HepG2 (cell line): ENCODE measurements around the gene CLMP. TPM values are rescaled to one million over a fixed set of nuclear protein-coding genes. Genes with fewer than 3 reads are reported as not detected.
"Not testable (repeated sequence)": the region's sequence is repeated elsewhere in the genome, so short reads cannot be mapped to it uniquely, and the experiment has no call there.

ENCODE experiments used
- ATAC-seq: fragments of 200-7000 bp; cut with Tn5 transposase; 3 replicates; pipeline ENCODE4 v1.9.1; 2020; ENCODE audit warnings: mild to moderate bottlenecking, moderate library complexity
- BruUV-seq: library from RNA; stranded (reverse); fragments of 400-500 nt; replicated peaks from 2 replicates; lab custom pipeline; 2021; lab: Mats Ljungman, UMichigan
- CTCF ChIA-PET: fragments of 300-600 bp; formaldehyde crosslinking; extraction: SDS; loops from one replicate; lab custom pipeline; 2021; ENCODE audit warnings: low total read pairs, inconsistent platforms, low intra/inter-chr PET ratio; lab: Yijun Ruan, JAX
- POLR2A ChIA-PET: fragments of 350-600 bp; sonication (Branson Sonifier 250); formaldehyde crosslinking; loops from one replicate; lab custom pipeline; 2020; ENCODE audit warnings: antibody characterized with exemption, inconsistent platforms; lab: Yijun Ruan, JAX
- DNase-seq: peaks from one replicate; pipeline ENCODE4 v3.0.0-alpha.2; 2015; ENCODE audit warnings: low spot score
- FAIRE-seq: peaks from 3 replicates; lab custom pipeline; 2011; peaks lifted over from hg19 to GRCh38; lab: Jason Lieb, UNC
- H2AFZ ChIP-seq: one replicate; pipeline ENCODE4 v1.6.1; 2011; ENCODE audit warnings: low read length, inconsistent platforms
- H3K27ac ChIP-seq: fragments of 300-600 bp; 3 replicates; pipeline ENCODE4 v1.8.0; 2011; ENCODE audit warnings: mixed run types, mild to moderate bottlenecking, mixed read lengths, low read length, inconsistent platforms; ENCODE audit not compliant: insufficient read depth; ENCODE audit errors: extremely low read length
- H3K27me3 ChIP-seq, 2 experiments: fragments of 200-600 bp in 1 of 2; 2 replicates in 1 of 2; 3 replicates in 1 of 2; pipeline versions ENCODE4 v1.6.0 to v1.8.0; 2011; ENCODE audit warnings: low read length in 2 of 2, mild to moderate bottlenecking in 2 of 2, moderate library complexity in 2 of 2, inconsistent platforms in 1 of 2; ENCODE audit not compliant: insufficient read depth in 2 of 2, control insufficient read depth in 1 of 2
- H3K36me3 ChIP-seq, 2 experiments: fragments of 200-600 bp in 1 of 2; replicated peaks in 1 of 2; 2 replicates in 1 of 2; 3 replicates in 1 of 2; pipeline versions ENCODE4 v1.5.1 to v1.8.0; 2011; ENCODE audit warnings: low read length in 2 of 2, inconsistent platforms in 1 of 2; ENCODE audit not compliant: insufficient read depth in 2 of 2, control insufficient read depth in 1 of 2
- H3K4me1 ChIP-seq: 2 replicates; pipeline ENCODE4 v1.5.1; 2012; ENCODE audit warnings: low read length, inconsistent platforms; ENCODE audit not compliant: insufficient read depth
- H3K4me2 ChIP-seq: 2 replicates; pipeline ENCODE4 v1.6.0; 2011; ENCODE audit warnings: low read depth, low read length, inconsistent platforms
- H3K4me3 ChIP-seq, 3 experiments: fragments of 200-600 bp in 1 of 3; sonication (generic), shearing (Covaris generic) in 1 of 3; replicated peaks in 1 of 3; 2 replicates each; pipeline ENCODE4 v1.5.1; 2011 to 2016; ENCODE audit warnings: low read length in 3 of 3, inconsistent platforms in 2 of 3, low read depth in 2 of 3, mild to moderate bottlenecking in 2 of 3, control low read depth in 1 of 3, mixed read lengths in 1 of 3; ENCODE audit not compliant: insufficient read depth in 1 of 3
- H3K79me2 ChIP-seq: one replicate; pipeline ENCODE4 v1.6.1; 2011; ENCODE audit warnings: low read length, inconsistent platforms; ENCODE audit not compliant: insufficient read depth
- H3K9ac ChIP-seq: 2 replicates; pipeline ENCODE4 v1.6.0; 2011; ENCODE audit warnings: mild to moderate bottlenecking, low read depth, low read length, inconsistent platforms; ENCODE audit not compliant: insufficient read depth
- H3K9me3 ChIP-seq: 2 replicates; pipeline ENCODE4 v1.5.1; 2012; ENCODE audit warnings: mild to moderate bottlenecking, low read length
- H4K20me1 ChIP-seq: 2 replicates; pipeline ENCODE4 v1.6.0; 2011; ENCODE audit warnings: inconsistent platforms, mild to moderate bottlenecking, low read length, moderate library complexity; ENCODE audit not compliant: insufficient read depth
- POLR2A ChIP-seq, 2 experiments: IDR thresholded peaks; 2 replicates each; pipeline ENCODE4 v1.6.1; 2011; ENCODE audit warnings: low read depth in 2 of 2, low read length in 2 of 2, mild to moderate bottlenecking in 1 of 2, moderate library complexity in 1 of 2; ENCODE audit not compliant: insufficient read depth in 1 of 2
- RBFOX2 ChIP-seq: fragments of 200-400 bp; formaldehyde crosslinking; IDR thresholded peaks from 2 replicates; pipeline ENCODE4 v1.6.1; 2017; ENCODE audit warnings: low read depth, mild to moderate bottlenecking, low read length
- TBX2 ChIP-seq: sonication (generic); formaldehyde crosslinking; IDR thresholded peaks from 2 replicates; pipeline ENCODE4 v1.5.0; 2020; ENCODE audit warnings: missing genetic modification reagents, mild to moderate bottlenecking, borderline replicate concordance
- ZZZ3 ChIP-seq: sonication (generic); formaldehyde crosslinking; IDR thresholded peaks from 2 replicates; pipeline ENCODE4 v1.4.0; 2020; ENCODE audit warnings: missing genetic modification reagents, mild to moderate bottlenecking, borderline replicate concordance
- WGBS: methylation state at CpG from one replicate; pipeline ENCODE4 v1.1.6; 2017; ENCODE audit warnings: low lambda C conversion rate; 5-methylcytosine and 5-hydroxymethylcytosine counted together
- in situ Hi-C: cut with HindIII; loops from 2 replicates; pipeline ENCODE4 v1.10.0; 2017; ENCODE audit warnings: low pct_unique_long_range_greater_than_20kb; ENCODE audit not compliant: extremely low pct_ligation_motif_present
- intact Hi-C: fragments of 100-400 bp; cut with micrococcal nuclease; formaldehyde crosslinking; loops from one replicate; pipeline ENCODE4 v1.10.0; 2022; ENCODE audit not compliant: unreplicated experiment
- polyA plus RNA-seq, 8 experiments: library from polyadenylated mRNA; depleted of rRNA in 3 of 8; stranded (reverse) in 7 of 8; unstranded in 1 of 8; fragments of >200 nt; fragmentation: Illumina TruSeq in 4 of 8; extraction: Trizol in 4 of 8; gene quantifications; 2 replicates each; pipeline versions ENCODE4 v1.2.1 to v1.2.3, GENCODE V29; 2011 to 2016; ENCODE audit warnings: low read depth in 4 of 8, missing spikeins in 1 of 8, mixed read lengths in 1 of 8; ENCODE audit not compliant: insufficient read depth in 1 of 8
- total RNA-seq, 5 experiments: library from RNA; depleted of rRNA; stranded (reverse); fragments of >200 nt; fragmentation: Illumina TruSeq; extraction: Trizol; gene quantifications; 2 replicates each; pipeline ENCODE4 v1.2.3, GENCODE V29; 2016; ENCODE audit warnings: low read depth in 1 of 5

The CLMP gene
- total and polyA plus RNA-seq, 2 of the 13 experiments (the other 11 are each of a cell fraction or from before 2014, with no cell fraction given), result not detected

DNA sequence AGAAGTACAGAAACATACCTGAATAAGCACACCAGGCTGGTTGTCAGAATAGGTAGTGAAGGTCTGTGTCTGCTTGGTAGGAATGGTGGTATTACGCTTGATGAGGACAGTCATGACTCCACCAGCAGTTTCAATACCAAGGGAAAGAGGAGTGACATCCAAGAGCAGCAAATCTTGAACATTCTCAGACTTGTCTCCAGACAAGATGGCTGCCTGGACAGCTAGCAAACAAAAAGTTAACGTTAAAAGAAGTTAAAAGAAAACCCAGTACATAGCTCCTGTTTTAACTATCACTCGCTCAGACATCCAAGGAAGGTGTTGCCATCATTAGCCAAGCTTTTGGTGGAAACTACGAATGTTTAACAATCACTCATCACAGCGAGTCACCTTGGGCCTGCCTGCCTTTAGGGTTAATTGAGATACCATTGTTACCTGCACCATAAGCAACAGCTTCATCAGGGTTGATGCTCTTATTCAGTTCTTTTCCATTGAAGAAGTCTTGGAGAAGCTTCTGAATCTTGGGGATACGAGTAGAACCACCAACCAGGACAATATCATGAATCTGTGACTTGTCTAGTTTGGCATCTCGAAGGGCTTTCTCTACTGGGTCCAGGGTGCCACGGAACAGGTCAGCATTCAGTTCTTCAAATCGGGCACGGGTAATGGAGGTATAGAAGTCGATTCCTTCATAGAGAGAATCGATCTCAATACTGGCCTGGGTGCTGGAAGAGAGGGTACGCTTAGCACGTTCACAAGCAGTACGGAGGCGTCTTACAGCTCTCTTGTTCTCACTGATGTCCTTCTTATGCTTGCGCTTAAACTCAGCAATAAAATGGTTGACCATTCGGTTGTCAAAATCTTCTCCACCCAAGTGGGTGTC, 135.8 kb downstream of the CLMP start:
- ATAC-seq, H3K27me3 ChIP-seq, H3K9ac ChIP-seq, POLR2A ChIA-PET, DNase-seq, intact Hi-C loops, H3K9me3 ChIP-seq, BruUV-seq, CTCF ChIA-PET, in situ Hi-C loops, FAIRE-seq: not testable (repeated sequence)
- 45% methylated on average over 18 of the region's 18 CpGs for WGBS
- H4K20me1 ChIP-seq, result peaks cover 67% of the 10 kb centered on the region
- H3K4me1 ChIP-seq, result peaks cover 45% of the 10 kb centered on the region
- H3K27ac ChIP-seq, result peak overlapping the region; percentile 0
- H3K4me2 ChIP-seq, result peak overlapping the region; percentile 81
- peaks cover 52% of the 10 kb centered on the region for H3K79me2 ChIP-seq
- peaks cover 18 to 51% of the 10 kb centered on the region in 2 experiments for H3K36me3 ChIP-seq
- peak; percentile 46; the same call in 1 of the 2 replicates for TF ChIP-seq RBFOX2
- peak in 1 of 2 experiments; percentile 39; a peak in 2 of 4 replicates for TF ChIP-seq POLR2A (IDR thresholded peaks at IDR 0.05; ENCODE audit: insufficient read depth in 1 of 2, low read depth in 2 of 2, low read length in 2 of 2)
- 0 out of 2 replicates have a peak, but pooled peaks have one; percentile 8 for TF ChIP-seq TBX2 (CRISPR knock-in tag)
- TF ChIP-seq, all 625 proteins: peak for 3; not testable (repeated sequence) for 622
- H3K4me3 ChIP-seq, result peak overlapping the region; percentile 31 to 92 (median 90); a peak in 4 of 6 replicates
- H2AFZ ChIP-seq, result not testable (repeated sequence)

DNA sequence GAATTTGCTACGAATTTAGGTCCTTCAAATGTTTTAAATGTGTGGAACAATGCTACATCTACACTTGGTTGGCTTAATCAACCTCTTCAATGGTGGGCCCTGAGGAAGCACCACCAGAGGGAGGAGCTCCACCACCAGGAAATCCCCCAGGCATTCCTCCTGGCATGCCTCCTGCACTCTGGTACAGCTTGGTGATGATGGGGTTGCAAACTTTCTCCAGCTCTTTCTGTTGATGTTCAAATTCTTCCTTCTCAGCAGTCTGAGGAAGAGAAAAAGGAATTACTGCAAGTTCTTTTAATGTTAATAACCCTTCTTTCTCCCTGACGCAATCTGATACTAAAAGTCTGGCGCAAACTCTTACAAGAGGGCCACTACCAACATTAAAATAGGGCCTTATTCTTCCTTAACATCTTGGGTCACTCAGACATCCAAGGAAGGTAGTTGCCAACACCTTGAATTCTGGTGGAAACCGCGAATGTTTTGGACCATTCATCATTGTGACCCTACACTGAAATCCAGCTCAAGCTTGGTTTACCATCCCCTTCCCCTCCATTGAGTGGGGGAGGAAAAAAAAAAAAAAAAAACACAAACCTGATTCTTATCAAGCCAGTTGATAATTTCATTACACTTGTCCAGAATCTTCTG, 137.3 kb downstream of the CLMP start:
- Histone ChIP-seq H3K4me3 (no peak overlapping the region), H3K27me3 (no peaks in the 10 kb centered on the region; a peak in 1 of 5 replicates), H3K36me3 (peaks cover 18 to 51% of the 10 kb centered on the region in 2 experiments), H3K4me2 (no peak overlapping the region), H3K79me2 (peaks cover 37% of the 10 kb centered on the region), H3K9ac (no peak overlapping the region), H3K9me3 (no peaks in the 10 kb centered on the region), H2AFZ (no peak overlapping the region), H4K20me1 (peaks cover 69% of the 10 kb centered on the region), H3K27ac (no peak overlapping the region), H3K4me1 (peaks cover 37% of the 10 kb centered on the region)
- intact Hi-C loops, result no loop called here
- TF ChIP-seq ZZZ3 (CRISPR knock-in tag), result no peak
- TF ChIP-seq RBFOX2, result 0 out of 2 replicates have a peak, but pooled peaks have one; percentile 1
- ChIA-PET CTCF (no interaction called here), POLR2A (no interaction called here)
- BruUV-seq, result no TSS peak
- WGBS, result 91% methylated on average over 5 of the region's 5 CpGs
- ATAC-seq (no peak), DNase-seq (no peak), FAIRE-seq (no peak)
- in situ Hi-C loops, result no loop called here
